ENCODE data around the gene IQSEC2.

GRCh38 chrX:53268173-53268572, 13.2 kb downstream of the IQSEC2 start:
- no peak for TF ChIP-seq POLR2A (IDR thresholded peaks at IDR 0.05)
- no peak for TF ChIP-seq CTCF (IDR thresholded peaks at IDR 0.05)

Data from heart left ventricle (tissue), 13 donors.